MCF 10A (cell line): ENCODE results near the gene MMAB. TPM values are rescaled to one million over a fixed set of nuclear protein-coding genes. Genes with fewer than 3 reads are reported as not detected.

Experiments used
- BruUV-seq: library from RNA; stranded (reverse); fragments of 400-500 nt; replicated peaks from 2 replicates; lab custom pipeline; 2021; lab: Mats Ljungman, UMichigan
- CTCF ChIA-PET: fragments of 300-600 bp; sonication (Branson Sonifier 250); formaldehyde crosslinking; extraction: SDS; loops from one replicate; lab custom pipeline; 2021; ENCODE audit warnings: antibody characterized with exemption, inconsistent platforms; lab: Yijun Ruan, JAX
- POLR2A ChIA-PET: fragments of 300-600, 350-650 bp; sonication (Branson Sonifier 250); formaldehyde crosslinking; extraction: SDS; loops from one replicate; lab custom pipeline; 2020; ENCODE audit warnings: antibody characterized with exemption, inconsistent platforms; lab: Yijun Ruan, JAX
- DNase-seq: peaks from one replicate; pipeline ENCODE4 v3.0.0-alpha.2; 2018; ENCODE audit not compliant: unreplicated experiment
- H3K27ac Mint-ChIP-seq: one replicate; pipeline ENCODE4 v1.8.0; 2022; ENCODE audit warnings: mild to moderate bottlenecking, low read depth, mixed read lengths; ENCODE audit not compliant: unreplicated experiment
- H3K27me3 Mint-ChIP-seq: one replicate; pipeline ENCODE4 v1.8.0; 2022; ENCODE audit warnings: mixed read lengths; ENCODE audit not compliant: insufficient read depth, unreplicated experiment
- H3K36me3 Mint-ChIP-seq: one replicate; pipeline ENCODE4 v1.8.0; 2022; ENCODE audit warnings: mild to moderate bottlenecking, moderate library complexity, mixed read lengths; ENCODE audit not compliant: insufficient read depth, unreplicated experiment
- H3K4me1 Mint-ChIP-seq: one replicate; pipeline ENCODE4 v1.8.0; 2022; ENCODE audit warnings: mixed read lengths; ENCODE audit not compliant: insufficient read depth, unreplicated experiment
- H3K4me3 Mint-ChIP-seq: one replicate; pipeline ENCODE4 v1.8.0; 2022; ENCODE audit warnings: mild to moderate bottlenecking, moderate library complexity, mixed read lengths; ENCODE audit not compliant: unreplicated experiment
- H3K9me3 Mint-ChIP-seq: one replicate; pipeline ENCODE4 v1.8.0; 2022; ENCODE audit warnings: mixed read lengths; ENCODE audit not compliant: unreplicated experiment
- intact Hi-C: fragments of 100-400 bp; cut with micrococcal nuclease; formaldehyde crosslinking; loops from 2 replicates; pipeline ENCODE4 v1.14.1; 2022
- total RNA-seq: library from RNA; stranded (reverse); gene quantifications from 2 replicates; pipeline ENCODE4 v1.2.3, GENCODE V29; 2022
- TF ChIP-seq, protein P1 (sequence below): fragments of 200-600 bp; IDR thresholded peaks from one replicate; pipeline ENCODE4 v1.8.0; 2022; ENCODE audit warnings: antibody characterized with exemption, mild to moderate bottlenecking; ENCODE audit not compliant: unreplicated experiment

The MMAB gene
- total RNA-seq, 1 experiment from 2014 or later: 59.2 TPM

DNA sequence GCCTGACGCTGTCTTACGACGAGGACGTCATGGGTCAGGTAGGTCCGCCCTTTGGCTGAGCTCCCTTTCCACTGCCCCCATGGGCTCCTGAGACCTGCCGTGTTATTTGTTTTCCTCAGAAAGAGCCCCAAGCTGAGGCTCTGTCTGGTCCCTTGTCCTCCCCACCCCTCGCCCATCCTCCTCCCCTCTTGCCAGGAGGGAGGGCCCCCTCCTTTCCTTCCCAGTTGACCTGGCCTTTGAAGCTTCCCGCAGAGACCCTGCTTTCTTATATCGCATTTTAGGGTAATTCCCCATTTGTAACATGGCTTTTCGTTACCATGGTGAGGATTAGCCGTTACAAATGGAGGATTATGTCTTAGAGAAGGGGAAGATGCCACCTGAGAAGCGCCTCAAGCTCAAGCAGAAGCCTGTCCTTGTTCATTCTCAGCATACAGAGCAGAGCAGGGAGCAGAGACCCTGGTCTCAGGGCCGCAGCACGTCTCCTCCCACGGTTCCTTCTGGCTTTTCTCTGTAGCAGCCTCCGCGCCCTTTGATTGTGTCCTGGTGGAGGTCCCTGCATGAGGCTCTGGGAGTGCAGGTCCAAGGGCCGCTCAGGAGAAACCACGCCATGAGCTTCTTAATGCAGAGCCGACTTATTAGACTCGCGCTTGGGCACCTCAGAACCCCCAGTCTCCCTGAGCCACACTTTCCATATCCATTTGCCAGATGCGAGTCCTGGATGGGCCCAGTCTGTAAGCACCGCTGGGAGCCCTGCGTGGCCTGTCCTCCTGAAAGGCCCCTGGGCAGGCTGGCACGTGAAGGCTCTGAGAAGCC, 48.6 kb downstream of the MMAB start:
- no peaks in the 10 kb centered on the region for H3K4me1 Mint-ChIP-seq
- TF ChIP-seq, protein P1, sequence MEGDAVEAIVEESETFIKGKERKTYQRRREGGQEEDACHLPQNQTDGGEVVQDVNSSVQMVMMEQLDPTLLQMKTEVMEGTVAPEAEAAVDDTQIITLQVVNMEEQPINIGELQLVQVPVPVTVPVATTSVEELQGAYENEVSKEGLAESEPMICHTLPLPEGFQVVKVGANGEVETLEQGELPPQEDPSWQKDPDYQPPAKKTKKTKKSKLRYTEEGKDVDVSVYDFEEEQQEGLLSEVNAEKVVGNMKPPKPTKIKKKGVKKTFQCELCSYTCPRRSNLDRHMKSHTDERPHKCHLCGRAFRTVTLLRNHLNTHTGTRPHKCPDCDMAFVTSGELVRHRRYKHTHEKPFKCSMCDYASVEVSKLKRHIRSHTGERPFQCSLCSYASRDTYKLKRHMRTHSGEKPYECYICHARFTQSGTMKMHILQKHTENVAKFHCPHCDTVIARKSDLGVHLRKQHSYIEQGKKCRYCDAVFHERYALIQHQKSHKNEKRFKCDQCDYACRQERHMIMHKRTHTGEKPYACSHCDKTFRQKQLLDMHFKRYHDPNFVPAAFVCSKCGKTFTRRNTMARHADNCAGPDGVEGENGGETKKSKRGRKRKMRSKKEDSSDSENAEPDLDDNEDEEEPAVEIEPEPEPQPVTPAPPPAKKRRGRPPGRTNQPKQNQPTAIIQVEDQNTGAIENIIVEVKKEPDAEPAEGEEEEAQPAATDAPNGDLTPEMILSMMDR: no peak
- no peak overlapping the region for H3K27ac Mint-ChIP-seq
- no peaks in the 10 kb centered on the region for H3K9me3 Mint-ChIP-seq
- no peak overlapping the region for H3K4me3 Mint-ChIP-seq
- no TSS peak for BruUV-seq
- no peaks in the 10 kb centered on the region for H3K27me3 Mint-ChIP-seq
- ChIA-PET POLR2A (no interaction called here), CTCF (interaction anchor here (0.6 to 1.7 kb wide), 7 partner anchors 9 to 273 kb away, joined by 3 to 7 read pairs (median 3); no protein-coding TSS in a partner anchor)
- H3K36me3 Mint-ChIP-seq: peaks cover 71% of the 10 kb centered on the region
- intact Hi-C loops: no loop called here
- DNase-seq: no peak

DNA sequence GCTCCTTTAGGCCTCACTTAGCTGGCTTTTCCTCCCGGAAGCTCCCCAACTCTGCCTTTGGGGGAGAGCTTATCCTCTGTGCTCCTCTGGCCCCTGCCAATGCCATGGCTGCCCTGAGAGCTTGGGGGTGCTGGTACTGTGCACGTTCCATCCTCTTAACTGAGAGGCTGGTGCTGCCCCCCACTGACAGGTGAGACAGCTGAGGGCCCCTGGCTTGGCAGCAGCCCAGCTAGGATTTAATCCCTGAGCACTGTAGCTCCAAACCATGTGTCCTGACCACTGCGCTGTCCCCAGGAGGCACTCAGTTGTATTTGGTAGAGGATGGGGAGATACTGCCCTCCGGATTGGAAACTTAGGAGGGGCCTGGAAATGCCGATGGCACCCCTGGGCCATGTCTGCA, 49.8 kb downstream of the MMAB start:
- ChIA-PET CTCF (interaction anchor here (0.8 to 1.4 kb wide), 4 partner anchors 14 to 405 kb away, joined by 3 to 7 read pairs (median 4); no protein-coding TSS in a partner anchor), POLR2A (interaction anchor here (0.6 kb wide), 1 partner anchor 26 kb away, joined by 3 read pairs; no protein-coding TSS in a partner anchor)
- Mint-ChIP-seq H3K9me3 (no peaks in the 10 kb centered on the region), H3K4me1 (no peaks in the 10 kb centered on the region), H3K27ac (no peak overlapping the region), H3K36me3 (peaks cover 77% of the 10 kb centered on the region), H3K27me3 (no peaks in the 10 kb centered on the region), H3K4me3 (no peak overlapping the region)
- TF ChIP-seq, protein P1: no peak
- BruUV-seq: no TSS peak
- no peak for DNase-seq
- intact Hi-C loops: no loop called here

DNA sequence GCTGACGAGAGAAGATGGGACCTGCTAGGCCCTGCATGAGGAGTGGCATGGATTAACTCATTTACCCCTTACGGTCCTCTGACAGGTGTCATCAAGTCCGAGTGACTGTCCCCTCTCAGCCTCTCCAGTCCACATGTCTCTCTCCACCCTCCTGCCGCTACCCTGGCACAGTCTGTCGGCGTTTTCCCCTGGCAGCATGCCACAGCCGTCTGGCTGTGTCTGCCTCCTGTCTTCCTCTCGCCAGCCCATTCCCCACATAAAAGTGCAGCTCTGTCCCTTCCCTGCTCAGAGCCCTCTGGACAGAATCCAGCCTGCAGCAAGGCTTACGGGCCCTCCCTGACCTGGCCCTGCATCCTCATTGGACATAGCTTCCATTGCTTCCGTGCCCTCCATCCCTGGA, 50.2 kb downstream of the MMAB start:
- H3K4me3 Mint-ChIP-seq: no peak overlapping the region
- ChIA-PET POLR2A (no interaction called here), CTCF (interaction anchor here (0.8 to 1.4 kb wide), 4 partner anchors 14 to 405 kb away, joined by 3 to 7 read pairs (median 4); no protein-coding TSS in a partner anchor)
- BruUV-seq: no TSS peak
- H3K9me3 Mint-ChIP-seq: no peaks in the 10 kb centered on the region
- intact Hi-C loops: no loop called here
- TF ChIP-seq, protein P1: no peak
- H3K27me3 Mint-ChIP-seq: no peaks in the 10 kb centered on the region
- H3K4me1 Mint-ChIP-seq: no peaks in the 10 kb centered on the region
- DNase-seq: no peak
- peaks cover 79% of the 10 kb centered on the region for H3K36me3 Mint-ChIP-seq
- no peak overlapping the region for H3K27ac Mint-ChIP-seq

DNA sequence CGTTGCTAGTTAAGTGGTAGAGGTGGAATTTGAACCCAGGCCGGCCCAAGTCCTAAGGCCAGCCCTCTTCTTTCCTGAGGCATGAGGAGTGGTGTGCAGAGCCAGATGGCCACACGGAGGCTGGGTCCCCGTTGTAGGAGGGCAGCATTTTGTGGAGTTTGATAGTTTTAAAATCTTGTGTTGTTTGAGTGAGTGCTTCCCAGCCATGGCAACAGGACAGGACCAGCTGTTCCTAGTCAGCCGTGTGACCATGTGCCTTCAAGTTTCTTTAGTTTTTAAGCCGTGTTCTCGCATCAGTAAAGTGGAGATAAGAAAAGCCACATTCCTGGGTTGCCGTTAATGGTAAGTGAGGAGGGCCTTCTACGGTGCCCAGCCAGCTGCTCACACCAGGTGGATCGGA, 51.5 kb downstream of the MMAB start:
- no peak overlapping the region for H3K27ac Mint-ChIP-seq
- H3K4me1 Mint-ChIP-seq: no peaks in the 10 kb centered on the region
- no peaks in the 10 kb centered on the region for H3K27me3 Mint-ChIP-seq
- BruUV-seq: no TSS peak
- H3K4me3 Mint-ChIP-seq: no peak overlapping the region
- no peaks in the 10 kb centered on the region for H3K9me3 Mint-ChIP-seq
- H3K36me3 Mint-ChIP-seq: peaks cover 81% of the 10 kb centered on the region
- POLR2A ChIA-PET: no interaction called here
- intact Hi-C loops: no loop called here
- CTCF ChIA-PET: interaction anchor here (1.1 to 1.3 kb wide), 2 partner anchors 76 to 253 kb away, joined by 3 to 4 read pairs; no protein-coding TSS in a partner anchor
- DNase-seq: no peak
- TF ChIP-seq, protein P1: no peak
